HG02840 (cell line): Measurements from ENCODE around the gene UTY.

ENCODE experiments used
- ATAC-seq: cut with Tn5 transposase; IDR thresholded peaks from one replicate; pipeline ENCODE4 v1.9.1; 2021; ENCODE audit warnings: mild to moderate bottlenecking, moderate library complexity, moderate number of reproducible peaks; ENCODE audit not compliant: unreplicated experiment, low FRiP score

UTY gene

GRCh38 chrY:13479828-13480227 lies at the start of gene UTY:
Gene UTY, minus strand, starts transcription at chrY:13480033. Its CDS starts 368 bp downstream, at chrY:13479665.
- no peak for ATAC-seq

DNA sequence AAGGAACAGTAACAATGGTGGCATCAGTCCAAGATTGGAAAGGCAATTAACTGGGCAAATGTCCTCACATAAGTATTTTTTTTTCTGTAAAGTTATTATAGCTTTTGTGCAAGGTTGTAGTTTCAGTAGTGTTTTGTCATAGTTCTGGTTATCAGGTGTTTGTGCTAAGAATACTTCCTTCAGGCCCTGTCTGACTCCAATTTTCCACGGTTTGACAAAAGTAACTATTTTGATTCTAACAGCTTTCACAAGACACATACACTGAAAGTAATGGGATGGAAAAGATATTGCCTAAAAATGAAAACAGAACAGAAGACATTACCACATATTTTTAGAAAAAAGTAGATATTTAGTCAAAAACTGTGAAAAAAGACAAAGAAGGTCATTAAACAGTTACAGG lies 40.6 kb upstream of the UTY start:
- ATAC-seq, result no peak

DNA sequence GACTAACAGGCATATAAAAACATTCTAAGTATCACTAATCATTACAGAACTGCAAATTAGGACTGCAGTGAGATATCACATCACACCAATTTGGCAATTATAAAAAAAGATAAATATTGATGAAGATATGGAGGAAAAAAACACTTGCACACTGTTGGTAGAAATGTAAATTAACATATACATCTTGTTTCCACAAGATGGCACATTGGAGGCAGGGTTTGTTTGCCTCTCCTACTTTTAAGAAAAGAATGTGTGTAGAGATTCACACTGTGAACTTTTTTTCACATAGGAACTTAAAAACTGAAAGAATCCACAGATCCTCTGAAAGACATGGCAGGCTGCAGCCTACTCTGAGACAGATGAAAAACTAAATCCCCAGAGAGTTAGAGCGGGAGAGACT lies 21.4 kb upstream of the UTY start:
- no peak for ATAC-seq

DNA sequence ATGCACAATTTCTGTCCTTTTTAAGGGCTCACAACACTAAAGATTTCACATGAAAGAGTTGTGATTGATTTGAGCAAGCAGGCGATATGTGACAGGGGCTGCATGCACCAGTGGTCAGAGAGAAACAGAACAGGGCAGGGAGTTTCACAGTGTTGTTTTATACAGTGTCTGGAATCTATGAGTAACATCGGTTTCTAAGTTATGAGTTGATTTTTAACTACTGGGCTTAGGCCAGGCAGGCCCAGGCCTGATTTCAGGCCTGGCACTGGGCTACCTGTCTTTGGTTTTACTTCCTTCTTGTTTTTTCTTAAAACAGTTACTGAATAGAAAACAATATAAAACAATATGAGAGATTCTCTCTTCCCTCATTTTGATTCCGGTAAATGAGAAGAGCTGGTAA lies 13.9 kb upstream of the UTY start:
- ATAC-seq, result no peak

DNA sequence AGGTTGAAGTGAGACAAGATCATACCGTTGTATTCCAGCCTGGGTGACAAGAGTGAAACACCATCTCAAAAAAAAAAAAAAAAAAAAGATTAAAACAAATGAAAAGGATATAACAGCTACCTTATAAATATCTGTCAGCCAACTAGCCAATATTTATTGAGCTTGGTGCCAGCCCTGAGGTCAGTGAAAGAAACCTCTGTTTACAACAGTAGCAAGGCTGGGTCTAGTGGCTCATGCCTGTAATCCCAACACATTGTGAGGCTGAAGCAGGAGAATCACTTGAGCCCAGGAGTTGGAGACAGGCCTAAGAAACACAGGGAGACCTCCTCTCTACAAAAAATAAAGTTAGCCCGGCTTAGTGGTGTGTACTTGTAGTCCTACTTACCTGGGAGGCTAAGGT lies 12.6 kb upstream of the UTY start:
- no peak for ATAC-seq

DNA sequence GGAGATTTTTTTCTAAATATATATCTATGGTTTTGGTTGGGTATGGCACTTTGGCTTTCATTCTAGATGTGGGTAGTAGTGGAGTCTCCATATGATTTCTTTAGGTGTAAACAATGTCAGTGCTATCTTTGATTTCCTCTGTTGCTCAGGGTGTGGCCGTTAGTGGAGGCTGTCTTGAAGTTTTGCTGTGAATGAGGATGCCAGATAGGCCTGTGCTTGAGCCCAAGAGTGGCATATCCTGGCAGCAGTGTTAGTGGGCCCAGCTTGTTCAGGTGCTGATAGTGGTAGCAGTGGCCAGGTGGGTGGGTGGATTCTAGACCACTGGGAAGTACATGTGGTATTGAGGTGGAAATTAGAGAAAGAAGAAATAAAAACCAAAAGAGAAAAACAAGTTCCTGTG lies 8.9 kb upstream of the UTY start:
- ATAC-seq, result no peak

GRCh38 chrY:13479121-13479711 lies 617 bp downstream of the UTY start:
- no peak for ATAC-seq

GRCh38 chrY:13478126-13478785 lies 1.6 kb downstream of the UTY start:
- no peak for ATAC-seq

GRCh38 chrY:13474997-13475396 lies 4.8 kb downstream of the UTY start:
- no peak for ATAC-seq

DNA sequence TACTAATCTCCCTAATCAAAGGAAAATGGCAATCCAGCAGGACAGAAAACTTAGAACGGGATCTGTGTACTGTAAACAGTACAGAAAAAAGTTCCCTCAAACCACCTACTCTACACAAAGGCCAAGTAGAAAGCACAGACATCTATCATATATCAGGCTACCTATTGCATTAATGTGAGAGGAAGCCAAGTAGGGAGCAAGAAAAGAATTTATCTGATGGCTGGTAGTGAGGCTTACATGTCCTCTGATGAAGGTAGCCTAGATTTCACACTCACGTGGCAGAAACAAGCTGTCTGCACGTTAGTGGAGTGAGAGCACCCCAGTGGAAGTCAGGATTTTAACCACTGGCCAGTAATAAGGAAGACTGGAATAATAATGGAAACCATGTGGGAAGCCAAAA lies 28.3 kb downstream of the UTY start:
- ATAC-seq, result no peak

GRCh38 chrY:13450596-13451130 lies 29.2 kb downstream of the UTY start:
- ATAC-seq, result no peak

- no peak for ATAC-seq
Measured at GRCh38 chrY:13445566-13445965, 34.3 kb downstream of the UTY start.

DNA sequence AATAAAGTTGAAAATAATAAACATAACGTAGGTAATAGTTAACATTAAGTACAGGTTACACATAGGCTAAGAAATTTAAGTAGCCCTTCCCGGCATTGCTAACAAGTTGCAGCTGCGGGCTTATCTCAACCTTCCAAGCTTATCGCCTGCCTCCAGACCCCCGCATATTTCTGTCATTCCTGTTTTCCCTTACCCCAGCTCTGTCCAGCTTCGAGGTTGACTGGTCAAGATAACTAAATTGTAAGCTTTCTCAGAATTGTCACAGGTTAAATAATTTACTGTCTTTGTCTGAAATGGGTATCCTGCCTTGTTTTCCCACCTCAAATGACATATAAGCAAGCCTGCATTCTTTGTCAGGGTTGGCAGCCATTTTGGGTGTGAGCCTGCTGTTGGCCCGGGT lies 36.7 kb downstream of the UTY start:
- ATAC-seq, result no peak

- no peak for ATAC-seq
Measured at GRCh38 chrY:13440811-13441210, 39.0 kb downstream of the UTY start.

DNA sequence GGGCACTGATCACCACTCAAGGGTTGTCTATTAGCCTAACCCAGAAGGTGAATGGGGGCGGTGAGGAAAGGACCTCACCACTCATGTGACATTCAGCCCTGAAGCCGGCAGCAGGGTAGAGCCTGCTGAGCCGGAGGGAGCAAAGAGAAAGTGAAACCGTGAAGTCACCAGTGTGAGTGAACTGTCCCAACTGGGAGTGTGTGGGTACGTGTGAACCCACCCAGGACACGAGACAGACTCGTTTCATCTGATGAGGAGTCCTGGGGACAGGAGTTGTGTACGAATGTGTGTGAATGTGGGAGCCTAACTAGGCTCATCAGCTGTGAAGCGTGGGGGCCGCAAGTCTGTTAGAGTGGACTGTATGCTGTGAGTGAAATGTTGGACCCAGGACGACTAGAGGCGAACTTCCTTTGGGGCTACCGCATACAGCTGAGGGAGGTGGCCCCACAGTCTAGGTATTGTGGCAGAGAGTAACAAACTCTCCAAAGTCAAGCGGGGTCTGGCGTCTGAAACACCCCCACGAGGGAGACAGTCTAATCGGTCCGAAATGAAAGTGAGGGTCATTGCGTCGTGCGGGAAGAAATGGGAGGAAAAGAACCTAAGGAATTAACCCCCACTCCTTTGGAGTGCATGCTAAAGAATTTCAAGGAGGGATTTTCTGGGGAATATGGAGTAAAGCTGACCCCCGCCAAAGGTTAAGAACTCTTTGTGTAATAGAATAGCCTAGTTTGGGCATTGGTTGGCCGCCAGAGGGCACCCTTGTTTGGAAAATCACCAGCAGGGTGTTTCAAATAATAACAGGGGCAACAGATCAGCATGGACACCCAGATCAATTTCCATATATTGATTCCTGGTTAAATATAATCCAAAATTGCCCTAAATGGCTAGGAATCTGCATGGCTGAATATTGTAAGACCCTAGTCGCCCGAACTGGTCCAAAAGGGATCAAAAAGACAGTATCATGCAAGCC lies 43.6 kb downstream of the UTY start:
- no peak for ATAC-seq

GRCh38 chrY:13435206-13435967 lies 44.4 kb downstream of the UTY start:
- ATAC-seq, result no peak

GRCh38 chrY:13432293-13433025 lies 47.4 kb downstream of the UTY start:
- ATAC-seq, result no peak

- no peak for ATAC-seq
Measured at GRCh38 chrY:13429551-13429950, 50.3 kb downstream of the UTY start.

DNA sequence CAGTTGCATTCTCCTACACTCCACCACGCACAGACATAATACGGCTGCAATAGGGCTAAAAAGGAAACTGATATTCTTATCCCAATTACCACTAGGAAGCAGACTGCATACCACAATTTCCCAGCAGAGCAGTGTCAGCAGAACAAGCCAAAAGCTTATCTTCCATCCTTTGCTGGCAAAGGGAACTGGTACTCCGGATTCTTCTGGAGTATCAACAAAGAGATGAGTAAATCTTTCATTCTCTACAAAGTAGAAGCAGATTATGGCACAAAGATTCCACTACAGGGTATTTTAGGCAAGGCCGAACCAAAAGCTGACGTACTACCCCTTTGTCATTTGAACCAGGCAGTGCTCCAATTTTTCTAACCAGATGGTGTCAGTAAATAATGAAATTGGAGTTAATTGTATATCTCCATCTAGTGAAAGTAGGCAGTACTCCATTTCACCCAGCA lies 56.5 kb downstream of the UTY start:
- no peak for ATAC-seq
